Calu3 (cell line): ENCODE measurements around the gene NEK7. TPM values are rescaled to one million over a fixed set of nuclear protein-coding genes. Genes with fewer than 3 reads are reported as not detected.

Experiments used
- Bru-seq: library from RNA; stranded (reverse); fragments of 400-500 nt; gene quantifications from one replicate; lab custom pipeline; 2021; lab: Mats Ljungman, UMichigan
- BruChase-seq, 2 experiments: library from RNA; stranded (reverse); fragments of 400-500 nt; gene quantifications; one replicate each; lab custom pipeline; 2021; lab: Mats Ljungman, UMichigan
- BruUV-seq: library from RNA; stranded (reverse); fragments of 400-500 nt; replicated peaks from 2 replicates; lab custom pipeline; 2021; lab: Mats Ljungman, UMichigan
- CTCF ChIA-PET: fragments of 300-600 bp; sonication (Branson Sonifier 250); formaldehyde crosslinking; loops from one replicate; lab custom pipeline; 2022; ENCODE audit warnings: antibody characterized with exemption; lab: Charles Lee
- DNase-seq: peaks from one replicate; pipeline ENCODE4 v3.0.0; 2022
- H3K27ac Mint-ChIP-seq: one replicate; pipeline ENCODE4 v1.8.0; 2022; ENCODE audit warnings: mixed read lengths; ENCODE audit not compliant: unreplicated experiment
- H3K27me3 Mint-ChIP-seq: one replicate; pipeline ENCODE4 v1.8.0; 2022; ENCODE audit warnings: mixed read lengths; ENCODE audit not compliant: unreplicated experiment
- H3K36me3 Mint-ChIP-seq: one replicate; pipeline ENCODE4 v1.8.0; 2022; ENCODE audit warnings: mild to moderate bottlenecking, moderate library complexity, mixed read lengths; ENCODE audit not compliant: insufficient read depth, unreplicated experiment
- H3K4me1 Mint-ChIP-seq: one replicate; pipeline ENCODE4 v1.8.0; 2022; ENCODE audit warnings: mild to moderate bottlenecking, low read depth, mixed read lengths; ENCODE audit not compliant: unreplicated experiment
- H3K4me3 Mint-ChIP-seq: one replicate; pipeline ENCODE4 v1.8.0; 2022; ENCODE audit warnings: mild to moderate bottlenecking, low read depth, moderate library complexity, mixed read lengths; ENCODE audit not compliant: unreplicated experiment
- H3K9me3 Mint-ChIP-seq: one replicate; pipeline ENCODE4 v1.8.0; 2022; ENCODE audit warnings: low read depth, mixed read lengths; ENCODE audit not compliant: unreplicated experiment
- intact Hi-C: fragments of 100-400 bp; cut with micrococcal nuclease; formaldehyde crosslinking; loops from one replicate; pipeline ENCODE4 v1.10.0; 2022; ENCODE audit not compliant: unreplicated experiment
- long read RNA-seq: library from polyadenylated mRNA; stranded (forward); transcript quantifications from one replicate; pipeline ENCODE4 v2.0.0, GENCODE V29; 2022
- total RNA-seq: library from RNA; stranded (reverse); gene quantifications from 2 replicates; pipeline ENCODE4 v1.2.3, GENCODE V29; 2022
- TF ChIP-seq, protein P1 (sequence below): fragments of 200-600 bp; IDR thresholded peaks from one replicate; pipeline ENCODE4 v1.8.0; 2022; ENCODE audit warnings: antibody characterized with exemption; ENCODE audit not compliant: unreplicated experiment

Gene NEK7
- 136 and 145 TPM in 2 replicates for total RNA-seq
- Bru-seq, nascent RNA: percentile 98 among the genes with signal in this experiment
- BruChase-seq, experiment 1, labeled RNA remaining after a 6-hour chase: percentile 93 among the genes with signal in this experiment
- percentile 90 among the genes with signal in this experiment for BruChase-seq, experiment 2, labeled RNA remaining after a 2-hour chase
- long read RNA-seq, full-length matches to known transcripts: 134 of 188 reads
- long read RNA-seq, partial matches to known transcripts: 4 of 188 reads
- long read RNA-seq, other reads (novel, unspliced or antisense): 50 of 188 reads

DNA sequence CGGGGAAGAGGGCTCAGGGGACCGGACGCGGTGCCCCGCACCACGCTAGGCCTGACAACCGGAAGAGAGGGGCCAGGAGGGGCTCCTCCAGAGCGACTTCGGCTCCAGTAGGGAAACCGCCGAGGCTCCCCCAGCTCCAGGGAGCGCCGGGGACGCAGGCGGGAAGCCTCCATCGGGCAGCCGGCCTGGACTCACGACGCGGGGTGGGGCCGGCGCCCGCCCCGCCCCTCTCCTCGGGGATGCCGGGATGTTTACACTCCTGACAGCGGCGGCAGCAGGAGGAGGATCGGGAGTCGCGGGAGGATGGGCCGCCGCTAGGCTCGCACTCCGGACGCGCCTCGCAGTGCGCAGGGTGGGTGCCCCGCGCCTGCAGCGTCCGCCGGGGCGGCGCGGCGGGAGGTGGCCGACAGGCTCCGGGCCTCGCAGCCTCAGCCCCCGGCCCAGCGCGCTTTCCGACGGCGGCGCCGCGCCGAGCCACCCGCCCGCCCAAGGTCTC, at the start of gene NEK7:
TSS of gene NEK7 (plus strand) at position 254 of the 496 bp plus-strand sequence. CDS start 75,583 bp downstream, outside the sequence.
- no TSS peak for BruUV-seq
- Mint-ChIP-seq H3K4me1 (peaks cover 51% of the 10 kb centered on the region), H3K27me3 (no peaks in the 10 kb centered on the region), H3K27ac (peak within 1 kb of the TSS; percentile 81), H3K4me3 (peak within 1 kb of the TSS; percentile 87), H3K9me3 (no peaks in the 10 kb centered on the region), H3K36me3 (peaks cover 58% of the 10 kb centered on the region)
- peak; percentile 94 for DNase-seq
- intact Hi-C loops: loop anchor here (1.0 to 10.0 kb wide), 7 partner anchors 68 to 542 kb away; no protein-coding TSS in a partner anchor
- CTCF ChIA-PET: interaction anchor here (0.8 to 2.3 kb wide), 7 partner anchors 16 to 153 kb away, joined by 3 to 15 read pairs (median 4); no protein-coding TSS in a partner anchor
- TF ChIP-seq, protein P1, sequence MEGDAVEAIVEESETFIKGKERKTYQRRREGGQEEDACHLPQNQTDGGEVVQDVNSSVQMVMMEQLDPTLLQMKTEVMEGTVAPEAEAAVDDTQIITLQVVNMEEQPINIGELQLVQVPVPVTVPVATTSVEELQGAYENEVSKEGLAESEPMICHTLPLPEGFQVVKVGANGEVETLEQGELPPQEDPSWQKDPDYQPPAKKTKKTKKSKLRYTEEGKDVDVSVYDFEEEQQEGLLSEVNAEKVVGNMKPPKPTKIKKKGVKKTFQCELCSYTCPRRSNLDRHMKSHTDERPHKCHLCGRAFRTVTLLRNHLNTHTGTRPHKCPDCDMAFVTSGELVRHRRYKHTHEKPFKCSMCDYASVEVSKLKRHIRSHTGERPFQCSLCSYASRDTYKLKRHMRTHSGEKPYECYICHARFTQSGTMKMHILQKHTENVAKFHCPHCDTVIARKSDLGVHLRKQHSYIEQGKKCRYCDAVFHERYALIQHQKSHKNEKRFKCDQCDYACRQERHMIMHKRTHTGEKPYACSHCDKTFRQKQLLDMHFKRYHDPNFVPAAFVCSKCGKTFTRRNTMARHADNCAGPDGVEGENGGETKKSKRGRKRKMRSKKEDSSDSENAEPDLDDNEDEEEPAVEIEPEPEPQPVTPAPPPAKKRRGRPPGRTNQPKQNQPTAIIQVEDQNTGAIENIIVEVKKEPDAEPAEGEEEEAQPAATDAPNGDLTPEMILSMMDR: no peak

DNA sequence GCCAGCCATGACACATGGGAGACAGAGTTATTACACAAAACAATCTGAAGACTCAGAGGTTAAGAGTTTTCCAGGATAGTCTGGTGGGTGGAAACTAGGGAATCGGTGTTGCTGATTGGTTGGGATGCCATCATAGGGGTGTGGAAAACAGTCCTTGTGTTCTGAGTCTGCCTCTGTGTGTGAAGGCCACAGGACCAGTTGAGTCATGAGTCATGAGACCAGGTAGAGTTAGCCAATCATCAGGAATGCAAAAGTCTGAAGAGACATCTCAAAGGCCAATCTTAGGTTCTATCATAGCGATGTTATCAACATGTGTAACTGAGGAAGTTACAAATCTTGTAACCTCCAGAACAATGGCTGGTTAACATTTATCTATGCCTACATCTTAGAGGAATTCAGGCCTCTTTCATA, 49.7 kb upstream of the NEK7 start:
- no peaks in the 10 kb centered on the region for H3K36me3 Mint-ChIP-seq
- no peaks in the 10 kb centered on the region for H3K9me3 Mint-ChIP-seq
- DNase-seq: peak; percentile 32
- intact Hi-C loops: no loop called here
- BruUV-seq: no TSS peak
- no peaks in the 10 kb centered on the region for H3K27me3 Mint-ChIP-seq
- TF ChIP-seq, protein P1: no peak
- H3K4me3 Mint-ChIP-seq: no peak overlapping the region
- CTCF ChIA-PET: no interaction called here
- peak overlapping the region; percentile 70 for H3K27ac Mint-ChIP-seq
- H3K4me1 Mint-ChIP-seq: peaks cover 41% of the 10 kb centered on the region

DNA sequence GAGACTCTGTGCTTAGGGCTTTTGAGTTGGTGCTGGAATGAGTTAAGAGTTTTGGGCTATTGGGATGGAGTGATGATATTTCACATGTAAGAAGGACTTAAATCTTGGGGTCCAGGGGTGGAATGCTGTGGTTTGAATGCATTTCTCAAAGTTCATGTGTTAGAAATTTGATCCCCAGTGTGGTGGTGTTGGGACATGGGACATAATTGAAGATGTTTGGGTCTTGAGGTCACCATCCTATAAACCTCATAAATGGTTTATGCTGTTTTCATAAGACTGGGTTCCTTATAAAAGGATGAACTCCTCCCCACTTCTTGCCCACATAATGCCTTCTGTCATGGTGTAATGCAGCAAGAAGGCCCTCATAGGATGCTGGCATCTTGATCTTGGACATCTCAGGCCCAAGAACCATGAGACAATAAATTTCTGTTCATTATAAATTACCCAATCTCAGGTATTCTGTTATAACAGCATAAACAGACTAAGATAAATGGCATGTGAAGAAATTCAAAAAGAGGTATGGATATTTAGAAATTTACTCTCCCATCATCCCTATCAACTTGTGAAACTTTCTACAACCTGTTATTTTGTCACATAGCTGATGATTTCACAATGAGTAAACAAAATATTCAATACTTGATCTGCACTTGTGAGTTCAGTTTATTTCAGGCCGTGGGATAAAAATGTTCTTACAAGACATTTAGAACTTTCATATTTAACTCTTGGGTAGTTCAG, 48.0 kb upstream of the NEK7 start:
- Mint-ChIP-seq H3K27me3 (no peaks in the 10 kb centered on the region), H3K4me3 (no peak overlapping the region), H3K9me3 (no peaks in the 10 kb centered on the region), H3K36me3 (no peaks in the 10 kb centered on the region), H3K27ac (no peak overlapping the region), H3K4me1 (peaks cover 41% of the 10 kb centered on the region)
- BruUV-seq: no TSS peak
- TF ChIP-seq, protein P1: no peak
- no peak for DNase-seq
- intact Hi-C loops: no loop called here
- CTCF ChIA-PET: no interaction called here

DNA sequence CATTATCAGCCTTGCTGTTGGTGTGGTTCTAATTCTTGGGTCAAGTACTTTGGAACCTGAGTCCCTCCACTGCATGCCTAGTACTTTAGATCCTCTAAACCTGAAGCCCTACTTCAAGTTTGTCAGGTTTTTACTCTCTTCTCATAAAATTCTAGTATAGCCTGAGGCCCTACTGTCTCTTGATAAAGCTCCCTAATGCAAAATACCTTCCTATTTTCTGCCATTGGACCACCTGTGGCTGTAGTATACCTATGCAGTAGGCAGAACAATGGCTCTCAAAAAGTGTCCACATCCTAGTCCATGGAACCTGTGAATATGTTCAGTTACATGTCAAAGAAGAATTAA, 47.5 kb upstream of the NEK7 start:
- H3K4me1 Mint-ChIP-seq: peaks cover 41% of the 10 kb centered on the region
- CTCF ChIA-PET: no interaction called here
- no peaks in the 10 kb centered on the region for H3K36me3 Mint-ChIP-seq
- intact Hi-C loops: no loop called here
- H3K9me3 Mint-ChIP-seq: no peaks in the 10 kb centered on the region
- no peak overlapping the region for H3K4me3 Mint-ChIP-seq
- BruUV-seq: no TSS peak
- H3K27me3 Mint-ChIP-seq: no peaks in the 10 kb centered on the region
- peak overlapping the region; percentile 60 for H3K27ac Mint-ChIP-seq
- TF ChIP-seq, protein P1: no peak
- no peak for DNase-seq
